ENCODE measurements around the gene SLC25A27.

SLC25A27 gene

GRCh38 chr6:46720401-46720800 is 67.6 kb downstream of the SLC25A27 start:
- DNase-seq = no peak

Measured in femur (tissue), 1 donor.